OCI-LY1 (cell line): ENCODE data around the gene KHDRBS1.
"Not testable (repeated sequence)": the region's sequence is repeated elsewhere in the genome, so short reads cannot be mapped to it uniquely, and the experiment has no call there.

Source experiments
- H2AFZ ChIP-seq: fragments of 200-600 bp; sonication (generic), shearing (Covaris generic); 2 replicates; pipeline ENCODE4 v1.6.0; 2014; ENCODE audit warnings: antibody characterized with exemption, mild to moderate bottlenecking, low read length
- H3F3A ChIP-seq: fragments of 200-600 bp; sonication (generic), shearing (Covaris generic); 2 replicates; pipeline ENCODE4 v1.6.0; 2014; ENCODE audit warnings: mild to moderate bottlenecking, antibody characterized with exemption, low read length, moderate library complexity; ENCODE audit not compliant: insufficient read depth
- H3K27ac ChIP-seq: fragments of 200-600 bp; sonication (generic); 2 replicates; pipeline ENCODE4 v1.5.1; 2014; ENCODE audit warnings: low read length, mixed run types, mild to moderate bottlenecking, low read depth; ENCODE audit not compliant: poor library complexity, severe bottlenecking
- H3K27me3 ChIP-seq: fragments of 200-600 bp; sonication (generic); 2 replicates; pipeline ENCODE4 v1.6.0; 2014; ENCODE audit warnings: antibody characterized with exemption, mild to moderate bottlenecking, low read length, moderate library complexity; ENCODE audit not compliant: insufficient read depth
- H3K36me3 ChIP-seq: fragments of 200-600 bp; sonication (generic); 2 replicates; pipeline ENCODE4 v1.6.1; 2014; ENCODE audit warnings: mild to moderate bottlenecking, antibody characterized with exemption, low read length, moderate library complexity, mixed read lengths; ENCODE audit not compliant: insufficient read depth
- H3K4me1 ChIP-seq: fragments of 200-600 bp; sonication (generic); 2 replicates; pipeline ENCODE4 v1.5.1; 2014; ENCODE audit warnings: mild to moderate bottlenecking, low read length, moderate library complexity; ENCODE audit not compliant: insufficient read depth, severe bottlenecking
- H3K4me2 ChIP-seq: fragments of 200-600 bp; sonication (generic), shearing (Covaris generic); 2 replicates; pipeline ENCODE4 v1.6.1; 2014; ENCODE audit warnings: low read length
- H3K4me3 ChIP-seq: fragments of 200-600 bp; sonication (generic); 2 replicates; pipeline ENCODE4 v1.5.1; 2014; ENCODE audit warnings: low read length, low read depth, mild to moderate bottlenecking, mixed read lengths; ENCODE audit not compliant: poor library complexity, severe bottlenecking
- H3K79me2 ChIP-seq: fragments of 200-600 bp; shearing (Covaris generic); 2 replicates; pipeline ENCODE4 v1.6.1; 2016; ENCODE audit warnings: mixed run types, low read length, mixed read lengths; ENCODE audit not compliant: insufficient read depth
- H3K9ac ChIP-seq: fragments of 200-600 bp; sonication (generic), shearing (Covaris generic); 2 replicates; pipeline ENCODE4 v1.6.1; 2014; ENCODE audit warnings: mild to moderate bottlenecking, low read length, mixed read lengths
- H3K9me2 ChIP-seq: fragments of 200-600 bp; sonication (generic), shearing (Covaris generic); 2 replicates; pipeline ENCODE4 v1.6.1; 2014; ENCODE audit warnings: low read depth, mild to moderate bottlenecking, low read length, mixed read lengths
- H3K9me3 ChIP-seq: fragments of 200-600 bp; shearing (Covaris generic); 2 replicates; pipeline ENCODE4 v1.6.1; 2014; ENCODE audit warnings: low read length, mixed read lengths
- H4K20me1 ChIP-seq: fragments of 200-600 bp; sonication (generic), shearing (Covaris generic); 2 replicates; pipeline ENCODE4 v1.6.0; 2016; ENCODE audit warnings: mild to moderate bottlenecking, low read length; ENCODE audit not compliant: insufficient read depth
- EZH2 ChIP-seq: fragments of 200-600 bp; sonication (generic), shearing (Covaris generic); IDR thresholded peaks from 2 replicates; pipeline ENCODE4 v1.8.0; 2017; ENCODE audit warnings: borderline replicate concordance, mixed run types, mild to moderate bottlenecking, antibody characterized with exemption, low read length, moderate library complexity, mixed read lengths
- TF ChIP-seq, protein P1 (sequence below): fragments of 200-600 bp; sonication (generic), shearing (Covaris generic); IDR thresholded peaks from 2 replicates; pipeline ENCODE4 v1.5.1; 2017; ENCODE audit warnings: mild to moderate bottlenecking, antibody characterized with exemption, low read length, moderate library complexity, mixed read lengths

Gene KHDRBS1

DNA sequence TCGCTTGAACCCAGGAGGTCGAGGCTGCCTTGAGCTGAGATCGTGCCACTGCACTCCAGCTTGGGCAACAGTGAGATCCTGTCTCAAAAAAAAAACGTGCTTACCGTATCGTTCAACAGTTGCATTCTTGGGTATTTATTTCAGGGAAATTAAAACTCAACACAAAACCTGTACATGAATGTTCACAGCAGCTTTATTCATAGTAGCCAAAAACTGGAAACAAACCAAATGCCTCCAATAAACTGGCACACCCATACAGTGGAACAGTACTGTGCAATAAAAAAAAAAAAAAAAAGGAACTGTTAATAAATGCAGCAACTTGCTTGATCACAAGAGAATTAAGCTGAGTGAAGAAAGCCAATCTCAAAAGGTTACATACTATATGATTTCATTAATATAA, 6.7 kb downstream of the KHDRBS1 start:
- H3K4me2 ChIP-seq, result no peak overlapping the region
- no peaks in the 10 kb centered on the region for H3K9me3 ChIP-seq
- H4K20me1 ChIP-seq, result no peaks in the 10 kb centered on the region
- no peaks in the 10 kb centered on the region for H3K9me2 ChIP-seq
- H3K4me1 ChIP-seq, result peaks cover 44% of the 10 kb centered on the region
- no peak for TF ChIP-seq EZH2
- TF ChIP-seq, protein P1, sequence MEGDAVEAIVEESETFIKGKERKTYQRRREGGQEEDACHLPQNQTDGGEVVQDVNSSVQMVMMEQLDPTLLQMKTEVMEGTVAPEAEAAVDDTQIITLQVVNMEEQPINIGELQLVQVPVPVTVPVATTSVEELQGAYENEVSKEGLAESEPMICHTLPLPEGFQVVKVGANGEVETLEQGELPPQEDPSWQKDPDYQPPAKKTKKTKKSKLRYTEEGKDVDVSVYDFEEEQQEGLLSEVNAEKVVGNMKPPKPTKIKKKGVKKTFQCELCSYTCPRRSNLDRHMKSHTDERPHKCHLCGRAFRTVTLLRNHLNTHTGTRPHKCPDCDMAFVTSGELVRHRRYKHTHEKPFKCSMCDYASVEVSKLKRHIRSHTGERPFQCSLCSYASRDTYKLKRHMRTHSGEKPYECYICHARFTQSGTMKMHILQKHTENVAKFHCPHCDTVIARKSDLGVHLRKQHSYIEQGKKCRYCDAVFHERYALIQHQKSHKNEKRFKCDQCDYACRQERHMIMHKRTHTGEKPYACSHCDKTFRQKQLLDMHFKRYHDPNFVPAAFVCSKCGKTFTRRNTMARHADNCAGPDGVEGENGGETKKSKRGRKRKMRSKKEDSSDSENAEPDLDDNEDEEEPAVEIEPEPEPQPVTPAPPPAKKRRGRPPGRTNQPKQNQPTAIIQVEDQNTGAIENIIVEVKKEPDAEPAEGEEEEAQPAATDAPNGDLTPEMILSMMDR, result no peak
- H3F3A ChIP-seq, result no peaks in the 10 kb centered on the region
- H3K27me3 ChIP-seq, result no peaks in the 10 kb centered on the region
- H3K9ac ChIP-seq, result no peak overlapping the region
- H3K27ac ChIP-seq, result no peak overlapping the region
- no peak overlapping the region for H2AFZ ChIP-seq
- peaks cover 60% of the 10 kb centered on the region for H3K36me3 ChIP-seq
- no peak overlapping the region for H3K4me3 ChIP-seq
- peaks cover 92% of the 10 kb centered on the region for H3K79me2 ChIP-seq

DNA sequence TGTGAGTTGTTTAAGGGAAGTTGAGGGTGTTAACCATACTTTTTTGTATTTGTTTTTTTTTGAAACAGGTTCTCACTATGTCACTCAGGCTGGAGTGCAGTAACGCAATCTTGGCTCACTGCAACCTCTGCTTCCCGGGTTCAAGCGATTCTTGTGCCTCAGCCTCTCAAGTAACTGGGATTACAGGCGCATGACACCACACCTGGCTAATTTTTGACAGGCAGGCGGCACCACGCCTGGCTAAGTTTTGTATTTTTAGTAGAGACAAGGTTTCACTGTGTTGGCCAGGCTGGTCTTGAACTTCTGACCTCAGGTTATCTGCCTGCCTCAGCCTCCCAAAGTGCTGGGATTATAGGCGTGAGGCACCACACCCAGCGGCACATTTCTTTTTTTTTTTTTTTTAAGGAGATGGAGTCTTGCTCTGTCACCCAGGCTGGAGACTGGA, 7.9 kb downstream of the KHDRBS1 start:
- H3K4me3 ChIP-seq, H3K27ac ChIP-seq, H3F3A ChIP-seq, H3K9me3 ChIP-seq, H2AFZ ChIP-seq, H3K4me2 ChIP-seq, H3K9ac ChIP-seq, H4K20me1 ChIP-seq, H3K9me2 ChIP-seq, H3K27me3 ChIP-seq: not testable (repeated sequence)
- Histone ChIP-seq H3K4me1 (peaks cover 32% of the 10 kb centered on the region), H3K79me2 (peaks cover 92% of the 10 kb centered on the region), H3K36me3 (peaks cover 57% of the 10 kb centered on the region)

DNA sequence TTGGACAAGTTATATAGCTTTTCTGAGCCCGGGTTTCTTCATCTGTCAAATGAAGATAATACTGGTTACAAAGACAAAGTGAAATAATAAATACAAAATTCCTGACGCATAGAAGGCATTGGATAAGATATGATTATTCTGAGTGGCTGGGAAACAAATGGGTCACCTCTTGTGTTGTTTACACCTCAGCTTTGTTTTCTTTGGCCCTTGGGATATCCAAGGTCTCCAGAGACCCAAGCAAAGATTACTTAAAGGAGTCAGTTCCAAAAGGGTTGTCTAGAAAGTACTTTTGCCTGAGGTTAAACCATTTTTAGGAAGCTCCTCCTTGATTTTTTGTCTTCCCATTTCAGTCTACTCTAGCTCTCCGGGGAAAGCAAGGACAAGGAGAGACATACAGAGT, 9.7 kb downstream of the KHDRBS1 start:
- no peak overlapping the region for H3K4me2 ChIP-seq
- H3K9me3 ChIP-seq, result no peaks in the 10 kb centered on the region
- H3K79me2 ChIP-seq, result peaks cover 92% of the 10 kb centered on the region
- H3K9me2 ChIP-seq, result no peaks in the 10 kb centered on the region
- no peak overlapping the region for H3K9ac ChIP-seq
- no peaks in the 10 kb centered on the region for H3K27me3 ChIP-seq
- H3F3A ChIP-seq, result no peaks in the 10 kb centered on the region
- no peak overlapping the region for H3K27ac ChIP-seq
- no peaks in the 10 kb centered on the region for H4K20me1 ChIP-seq
- peaks cover 44% of the 10 kb centered on the region for H3K36me3 ChIP-seq
- TF ChIP-seq, protein P1, result no peak
- no peak for TF ChIP-seq EZH2
- no peak overlapping the region for H3K4me3 ChIP-seq
- peaks cover 28% of the 10 kb centered on the region for H3K4me1 ChIP-seq
- H2AFZ ChIP-seq, result no peak overlapping the region

DNA sequence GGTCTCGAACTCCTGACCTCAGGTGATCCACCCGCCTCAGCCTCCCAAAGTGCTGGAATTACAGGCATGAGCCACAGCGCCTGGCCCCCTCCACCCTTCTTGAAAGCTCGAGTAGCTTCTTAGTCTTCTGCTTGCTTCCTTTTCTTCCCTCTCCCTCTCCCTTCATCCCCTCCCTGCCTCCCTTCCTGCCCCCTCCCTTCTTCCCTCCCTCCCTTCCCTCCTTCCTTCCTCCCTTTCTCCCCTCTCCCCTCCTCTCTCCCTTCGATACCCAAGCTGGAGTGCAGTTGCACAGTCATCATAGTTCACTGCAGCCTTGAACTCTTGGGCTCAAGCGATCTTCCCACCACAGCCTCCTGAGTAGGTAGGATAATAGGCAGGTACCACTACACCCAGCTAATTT, 11.8 kb downstream of the KHDRBS1 start:
- Histone ChIP-seq H3F3A (no peaks in the 10 kb centered on the region), H3K9me3 (no peaks in the 10 kb centered on the region), H3K36me3 (peaks cover 57% of the 10 kb centered on the region), H3K9me2 (no peaks in the 10 kb centered on the region), H2AFZ (no peak overlapping the region), H3K9ac (no peak overlapping the region), H3K4me2 (no peak overlapping the region), H3K79me2 (peaks cover 93% of the 10 kb centered on the region), H3K27ac (no peak overlapping the region), H3K27me3 (no peaks in the 10 kb centered on the region), H3K4me1 (peaks cover 12% of the 10 kb centered on the region), H3K4me3 (no peak overlapping the region), H4K20me1 (no peaks in the 10 kb centered on the region)
- TF ChIP-seq, protein P1, result no peak
- no peak for TF ChIP-seq EZH2
